GM18868 (cell line): Measurements from ENCODE around the gene SLC25A30.
A peak's percentile ranks its signal among the peaks of the same experiment; 100 is the strongest.
"Not testable (repeated sequence)": the region's sequence is repeated elsewhere in the genome, so short reads cannot be mapped to it uniquely, and the experiment has no call there.

Source experiments
- ATAC-seq: cut with Tn5 transposase; IDR thresholded peaks from one replicate; pipeline ENCODE4 v1.9.1; 2021; ENCODE audit warnings: mild to moderate bottlenecking, moderate library complexity; ENCODE audit not compliant: unreplicated experiment

The SLC25A30 gene

DNA sequence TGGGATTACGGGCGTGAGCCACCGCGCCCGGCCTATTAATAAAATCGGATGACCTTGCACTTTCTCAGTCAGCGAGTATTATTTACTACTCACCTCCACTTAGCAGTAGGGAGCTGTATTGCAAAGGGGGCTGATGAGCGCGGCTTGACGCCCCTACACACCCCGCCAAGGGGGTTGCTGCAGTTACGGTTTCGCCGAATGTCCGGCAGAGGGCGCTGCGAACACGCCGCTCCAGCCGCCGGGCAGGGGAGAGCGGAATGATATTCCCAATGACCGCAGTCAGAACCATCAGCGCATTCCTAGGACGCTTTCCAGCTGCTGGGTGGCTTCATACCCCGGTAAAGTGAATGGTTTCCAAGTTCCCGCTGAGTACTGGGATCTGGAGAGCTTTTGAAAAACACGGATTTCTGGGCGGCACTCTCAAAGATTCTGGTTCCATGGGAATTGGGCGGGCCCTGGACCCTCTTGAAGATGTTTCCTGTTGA is 47.2 kb downstream of the SLC25A30 start:
- no peak for ATAC-seq

DNA sequence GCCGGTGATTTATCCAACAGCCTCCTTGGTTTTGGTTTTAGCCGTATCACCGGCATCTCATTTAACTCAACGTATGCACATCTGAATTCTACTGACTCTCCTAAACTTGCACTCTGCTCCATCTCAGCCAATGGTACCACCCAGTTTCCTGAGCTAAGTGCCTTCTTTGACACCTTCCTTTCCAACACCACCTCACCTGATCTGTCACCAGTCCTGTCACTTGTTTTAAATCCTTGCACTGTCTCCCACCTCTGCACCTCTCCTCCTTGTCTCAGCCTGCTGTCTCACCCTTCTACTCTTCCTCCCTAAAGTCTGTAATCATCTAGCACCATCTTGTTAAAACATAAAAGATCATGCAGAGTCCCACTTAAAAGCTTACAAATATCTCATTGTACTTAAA is 49.1 kb downstream of the SLC25A30 start:
- ATAC-seq: no peak

DNA sequence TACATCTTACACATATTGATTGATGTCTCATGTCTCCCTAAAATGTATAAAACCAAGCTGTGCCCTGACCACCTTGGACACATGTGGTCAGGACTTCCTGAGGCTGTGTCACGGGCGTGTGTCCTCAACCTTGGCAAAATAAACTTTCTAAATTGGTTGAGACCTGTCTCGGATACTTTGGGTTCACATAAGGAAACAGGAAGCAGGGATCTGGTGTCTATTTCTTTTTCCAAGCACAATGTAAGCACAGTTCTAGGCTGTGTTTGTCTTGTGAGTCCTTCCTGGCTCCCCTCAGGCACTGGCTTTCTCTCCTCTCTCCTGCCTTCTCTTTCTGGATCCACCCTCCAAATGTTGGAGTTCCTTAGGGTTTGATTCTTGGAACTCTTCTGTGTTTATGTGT is 49.6 kb downstream of the SLC25A30 start:
- ATAC-seq: no peak

DNA sequence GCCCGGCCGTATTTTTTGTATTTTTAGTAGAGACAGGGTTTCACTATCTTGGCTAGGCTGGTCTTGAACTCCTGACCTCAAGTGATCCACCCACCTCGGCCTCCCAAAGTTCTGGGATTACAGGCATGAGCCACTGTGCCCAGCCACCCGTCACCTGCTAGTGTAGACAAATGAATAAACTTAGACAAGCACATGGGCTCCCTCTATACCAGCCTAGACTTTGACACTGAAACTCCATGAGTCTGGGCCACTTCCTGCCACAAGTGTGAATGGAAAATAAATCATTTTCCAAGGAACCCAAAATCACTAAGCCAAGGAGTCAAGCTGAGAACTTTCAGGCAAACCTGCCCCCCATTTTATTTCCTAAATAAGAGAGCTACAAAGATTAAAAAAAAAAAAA is 50.2 kb downstream of the SLC25A30 start:
- no peak for ATAC-seq

DNA sequence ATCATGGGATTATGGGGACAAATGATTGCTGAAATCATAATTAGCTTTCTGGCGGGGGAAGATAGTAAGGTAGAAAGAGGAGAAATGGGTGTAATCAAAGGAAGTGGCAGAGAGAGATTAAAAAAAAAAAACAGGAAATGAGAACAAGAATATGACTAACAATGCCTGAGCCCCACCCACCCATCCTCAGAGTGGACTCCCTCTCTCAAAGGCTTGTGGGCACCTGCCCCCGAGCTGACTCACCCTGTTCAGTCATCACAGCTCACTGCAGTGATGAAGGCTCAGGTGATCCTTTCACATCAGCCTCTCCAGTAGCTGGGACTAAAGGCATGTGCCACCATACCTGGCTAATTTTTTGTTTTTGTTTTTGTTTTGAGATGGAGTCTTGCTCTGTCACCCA is 50.8 kb downstream of the SLC25A30 start:
- ATAC-seq: peak; percentile 99

DNA sequence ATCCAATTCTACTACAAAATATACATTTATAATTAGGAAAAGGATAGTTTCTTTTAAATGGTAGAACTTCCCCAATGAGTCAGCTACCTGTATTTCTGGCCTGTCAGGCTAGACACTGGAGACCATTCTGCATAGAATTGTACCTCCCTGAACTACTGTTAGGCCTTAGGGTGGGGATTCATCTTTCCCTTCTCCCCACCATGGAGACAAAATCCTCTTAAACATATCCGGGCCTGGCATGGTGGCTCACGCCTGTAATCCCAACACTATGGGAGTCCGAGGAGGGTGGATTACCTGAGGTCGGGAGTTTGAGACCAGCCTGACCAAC is 52.7 kb downstream of the SLC25A30 start:
- no peak for ATAC-seq

DNA sequence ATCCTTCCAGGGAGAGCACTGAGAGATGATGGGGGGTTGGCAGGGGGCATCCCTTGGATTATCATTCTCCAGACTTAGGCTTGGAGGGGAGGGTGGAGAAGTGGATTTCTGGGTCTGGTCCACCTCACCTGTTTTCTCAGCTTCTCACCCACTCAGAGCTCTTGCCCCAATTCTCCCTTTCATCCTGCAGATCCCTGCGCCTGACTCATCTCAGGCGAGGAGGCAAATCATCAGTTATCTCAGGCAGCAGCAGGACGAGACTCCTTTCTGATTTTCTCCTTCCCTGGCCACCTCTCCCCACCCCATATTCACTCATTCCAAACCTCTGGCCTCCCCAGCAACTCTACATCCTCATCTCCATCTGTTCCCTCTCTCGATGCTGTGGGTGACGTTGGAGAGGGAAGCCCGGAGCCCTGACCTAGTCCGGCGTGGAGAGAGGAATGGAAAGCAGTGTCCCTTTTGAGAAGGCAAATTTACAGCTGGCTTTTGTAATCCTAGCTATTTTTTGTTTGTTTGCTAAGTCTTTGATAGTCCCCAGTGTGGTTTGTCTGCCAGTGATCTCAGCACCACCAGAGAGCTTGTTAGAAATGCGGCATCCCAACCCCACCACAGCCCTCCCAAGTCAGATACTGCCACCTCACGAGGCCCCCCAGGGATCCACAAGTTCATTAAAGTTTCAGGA is 53.2 kb downstream of the SLC25A30 start:
- ATAC-seq: no peak

DNA sequence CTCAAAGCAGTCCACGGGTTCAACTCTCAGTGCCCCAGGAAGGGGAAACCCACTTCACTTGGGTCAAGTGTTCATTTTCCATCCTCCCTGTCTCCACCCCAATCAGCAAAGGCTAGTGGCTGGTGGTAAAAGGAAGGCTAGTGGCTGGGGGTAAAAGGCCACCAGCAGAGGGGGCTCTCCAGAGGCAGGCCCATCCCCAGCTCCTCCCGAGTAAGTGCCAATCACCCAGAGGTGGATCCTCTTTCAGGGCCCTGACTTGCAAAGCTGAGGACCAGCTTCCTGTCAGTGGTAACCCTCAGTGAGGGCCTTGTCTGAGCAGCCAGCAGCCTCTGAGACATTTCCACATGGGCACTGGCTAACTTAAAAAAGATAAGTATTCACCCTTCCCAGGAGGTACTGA is 55.2 kb downstream of the SLC25A30 start:
- ATAC-seq: no peak

DNA sequence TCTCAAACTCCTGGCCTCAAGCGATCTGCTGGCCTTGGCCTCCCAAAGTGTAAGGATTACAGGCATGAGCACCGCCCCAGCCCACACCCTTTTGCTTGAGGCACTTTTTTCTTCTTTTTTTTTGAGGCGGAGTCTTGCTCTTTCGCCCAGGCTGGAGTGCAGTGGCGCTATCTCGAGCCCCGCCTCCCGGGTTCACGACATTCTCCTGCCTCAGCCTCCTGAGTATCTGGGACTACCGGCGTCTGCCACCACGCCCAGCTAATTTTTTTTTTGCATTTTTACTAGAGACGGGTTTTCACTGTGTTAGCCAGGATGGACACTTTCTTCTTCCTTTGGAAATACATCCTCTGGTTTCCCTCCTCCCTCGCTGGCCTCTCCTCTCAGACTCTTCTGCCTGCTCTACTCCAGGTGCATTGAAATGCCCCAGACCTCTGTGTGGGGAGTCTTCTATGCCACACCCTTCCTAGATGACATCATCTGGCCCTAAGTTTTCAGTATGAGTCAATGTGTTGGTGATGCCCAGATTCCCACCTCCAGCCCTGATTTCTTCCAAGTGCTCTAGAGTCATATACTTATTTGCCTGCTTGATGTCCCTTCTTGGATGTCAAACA is 56.5 kb downstream of the SLC25A30 start:
- no peak for ATAC-seq

DNA sequence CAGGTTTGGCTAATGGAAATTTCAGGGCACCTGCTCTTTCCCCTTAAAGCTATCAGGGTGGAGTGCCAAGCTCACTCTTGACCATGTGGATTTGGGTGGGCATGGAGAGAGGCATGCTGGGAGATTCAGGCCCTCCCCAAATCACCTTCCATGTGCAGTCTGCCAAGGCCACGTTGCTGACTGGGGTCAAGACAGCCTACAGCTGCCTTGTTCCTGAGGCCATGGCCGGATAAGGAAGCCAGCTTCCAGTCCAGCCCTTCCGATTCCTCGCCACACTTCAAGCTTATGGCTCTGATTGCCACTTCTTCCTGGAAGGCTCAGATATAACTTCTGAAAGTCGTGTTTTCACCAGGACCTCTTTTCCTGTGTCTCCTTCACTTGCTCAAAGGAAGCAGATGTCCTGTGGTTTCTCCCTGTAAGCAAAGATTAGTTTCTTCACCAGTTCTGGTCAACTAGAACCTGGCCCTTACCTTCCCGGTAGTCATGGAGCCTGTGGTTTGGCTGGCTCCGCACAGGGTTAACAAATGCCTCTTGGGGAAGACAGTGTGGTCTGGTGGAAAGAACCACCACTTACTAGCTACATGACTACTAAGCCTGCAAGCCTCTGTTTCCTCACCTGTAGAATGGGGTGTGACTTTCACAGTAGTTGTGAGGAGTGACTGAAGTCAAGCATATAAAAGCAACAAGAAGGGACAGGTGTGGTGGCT is 61.1 kb downstream of the SLC25A30 start:
- ATAC-seq: no peak

DNA sequence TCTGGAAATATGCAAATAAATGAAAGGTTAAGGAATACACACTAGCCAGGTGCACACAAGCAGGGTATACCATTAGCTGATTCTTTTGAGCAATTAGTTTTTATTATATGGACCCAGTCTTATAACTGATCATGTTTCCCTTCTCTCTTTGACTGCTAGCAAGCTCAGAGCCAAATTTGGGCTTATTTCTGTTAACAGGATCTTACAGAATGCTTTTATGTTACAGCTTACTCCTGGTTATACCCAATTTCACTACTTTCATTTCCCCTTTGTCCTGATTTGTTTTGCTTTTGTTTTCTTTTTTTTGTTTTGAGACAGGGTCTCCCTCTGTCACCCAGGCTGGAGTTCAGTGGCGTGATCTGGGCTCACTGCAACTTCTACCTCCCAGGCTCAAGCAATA is 64.3 kb downstream of the SLC25A30 start:
- no peak for ATAC-seq

DNA sequence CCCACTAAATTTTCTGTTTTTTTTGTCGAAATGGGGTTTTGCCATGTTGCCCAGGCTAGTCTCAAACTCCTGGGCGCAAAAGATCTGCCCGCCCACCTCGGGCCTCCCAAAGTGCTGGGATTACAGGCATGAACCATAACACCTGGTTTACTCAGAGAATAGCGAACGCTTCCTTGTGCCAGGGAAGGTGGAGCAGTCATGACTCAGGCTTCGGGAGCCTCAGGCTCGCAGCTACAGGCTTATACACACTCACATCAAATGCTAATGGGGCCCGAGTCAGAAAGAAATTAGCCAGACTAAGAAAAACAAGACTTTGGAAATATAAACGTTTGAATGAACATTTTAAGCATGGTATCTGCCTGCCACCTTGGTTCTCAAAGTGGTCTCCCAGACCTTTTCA is 66.1 kb downstream of the SLC25A30 start:
- no peak for ATAC-seq

DNA sequence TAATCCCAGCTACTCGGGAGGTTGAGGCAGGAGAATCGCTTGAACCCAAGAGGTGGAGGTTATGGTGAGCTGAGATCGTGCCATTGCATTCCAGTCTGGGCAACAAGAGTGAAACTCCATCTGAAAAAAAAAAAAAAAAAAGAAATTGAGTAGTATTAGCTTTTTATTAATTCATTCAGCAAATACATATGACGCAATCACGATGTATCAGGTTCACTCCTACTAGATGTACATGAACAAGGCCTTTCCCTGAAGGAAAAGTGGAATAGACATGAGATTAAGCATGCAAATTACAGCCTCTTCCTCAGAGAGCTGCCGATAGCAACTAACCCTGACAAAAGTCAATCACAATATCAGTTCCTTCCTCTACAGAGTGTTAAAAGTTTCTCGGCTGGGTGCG is 68.0 kb downstream of the SLC25A30 start:
- no peak for ATAC-seq

DNA sequence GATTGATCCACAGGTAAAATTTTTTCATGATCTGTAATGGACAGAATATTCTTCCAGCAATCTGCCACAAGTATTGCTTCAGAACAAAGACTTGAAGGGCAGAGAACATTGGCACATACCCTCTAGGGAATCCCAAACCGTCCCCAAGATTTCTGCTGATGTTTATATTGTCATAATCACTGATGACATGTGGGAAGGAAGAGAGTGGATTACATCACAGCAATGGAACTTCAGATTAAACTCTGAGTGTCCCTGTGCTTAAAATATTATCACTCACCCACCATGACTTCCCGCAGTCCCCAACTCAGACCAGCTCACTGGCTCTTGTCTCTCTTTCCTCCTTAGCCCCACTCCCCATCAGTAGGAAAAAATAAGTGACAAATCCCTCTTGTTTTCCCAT is 68.7 kb downstream of the SLC25A30 start:
- no peak for ATAC-seq

DNA sequence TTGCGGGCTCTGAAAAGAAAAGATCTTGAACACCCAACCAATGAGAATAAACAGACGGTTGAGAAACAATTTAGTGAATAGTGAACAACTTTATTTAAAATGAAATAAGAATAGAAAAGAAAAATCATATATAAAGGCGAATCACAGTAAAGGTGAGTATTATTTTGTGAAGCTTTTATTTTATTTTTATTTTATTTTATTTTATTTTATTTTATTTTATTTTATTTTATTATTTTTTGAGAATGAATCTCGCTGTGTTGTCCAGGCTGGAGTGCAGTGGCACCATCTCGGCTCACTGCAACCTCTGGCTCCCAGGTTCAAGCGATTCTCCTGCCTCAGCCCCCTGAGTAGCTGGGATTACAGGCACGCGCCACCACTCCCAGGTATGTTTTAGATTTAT is 74.1 kb downstream of the SLC25A30 start:
- ATAC-seq: not testable (repeated sequence)
